Aorta (tissue), 5 donors: ENCODE results near the gene ELAC1. TPM values are rescaled to one million over a fixed set of nuclear protein-coding genes. Genes with fewer than 3 reads are reported as not detected.
"Not testable (repeated sequence)": the region's sequence is repeated elsewhere in the genome, so short reads cannot be mapped to it uniquely, and the experiment has no call there.

ENCODE experiments used
- ATAC-seq: fragments of 200-7000 bp; cut with Tn5 transposase; one replicate; pipeline ENCODE4 v1.9.1; 2022; ENCODE audit warnings: moderate library complexity; ENCODE audit not compliant: low FRiP score
- DNase-seq, 2 donors: peaks; one replicate each; pipeline ENCODE4 v3.0.0-alpha.2; 2020
- H3K27ac ChIP-seq, 2 donors: one replicate each; pipeline ENCODE4 v1.5.1; 2013; ENCODE audit warnings: low read length in 2 of 2, mild to moderate bottlenecking in 2 of 2, moderate library complexity in 2 of 2, control low read depth in 1 of 2, inconsistent platforms in 1 of 2, low read depth in 1 of 2
- H3K27me3 ChIP-seq, 2 donors: one replicate each; pipeline ENCODE4 v1.6.1; 2013; ENCODE audit warnings: control low read depth in 1 of 2, low read length in 1 of 2, mild to moderate bottlenecking in 1 of 2, moderate library complexity in 1 of 2; ENCODE audit not compliant: insufficient read depth in 2 of 2, control insufficient read depth in 1 of 2
- H3K36me3 ChIP-seq, 2 donors: one replicate each; pipeline ENCODE4 v1.6.1; 2013; ENCODE audit warnings: control low read depth in 1 of 2, low read length in 1 of 2, mild to moderate bottlenecking in 1 of 2; ENCODE audit not compliant: insufficient read depth in 2 of 2, control insufficient read depth in 1 of 2
- H3K4me1 ChIP-seq, 2 donors: one replicate each; pipeline ENCODE4 v1.6.1; 2013; ENCODE audit warnings: low read length in 2 of 2, control low read depth in 1 of 2, mild to moderate bottlenecking in 1 of 2, moderate library complexity in 1 of 2; ENCODE audit not compliant: insufficient read depth in 2 of 2, control insufficient read depth in 1 of 2
- H3K4me3 ChIP-seq, 2 donors: one replicate each; pipeline ENCODE4 v1.5.1; 2013; ENCODE audit warnings: low read length in 2 of 2, control low read depth in 1 of 2, mild to moderate bottlenecking in 1 of 2
- H3K9me3 ChIP-seq: one replicate; pipeline ENCODE4 v1.6.1; 2013; ENCODE audit warnings: mild to moderate bottlenecking, low read length; ENCODE audit not compliant: control insufficient read depth
- WGBS, 2 donors: extraction: QIAGEN DNeasy Blood & Tissue Kit; methylation state at CpG; one replicate each; pipeline ENCODE4 v1.1.7; 2013; 5-methylcytosine and 5-hydroxymethylcytosine counted together
- intact Hi-C, 2 donors: fragments of 100-400 bp; cut with DNase I; formaldehyde crosslinking; loops; one replicate each; pipeline versions ENCODE4 v1.14.2 to v1.15.0; 2022
- polyA plus RNA-seq, 2 donors: library from polyadenylated mRNA; stranded (reverse); fragments of 200-250 nt; gene quantifications; one replicate each; pipeline ENCODE4 v1.2.3, GENCODE V29; 2013
- total RNA-seq, 2 donors: library from RNA; stranded (reverse); fragmentation: NEBNext Ultra II Directional; extraction: Animal tissue kit (Norgen Biotek cat#: 25700); gene quantifications; one replicate each; pipeline ENCODE4 v1.2.1, GENCODE V29; 2021
- donor health status: healthy with polysubstance abuse.
- donor health status: Bipolar disorder and iron deficiency.
- donor health status: DM: no; HTN: no; CAD: no.
- donor health status: DM: no; HTN: no; CAD: no.
- donor health status: DM: yes; HTN: yes; CAD: no.

The ELAC1 gene
- total and polyA plus RNA-seq, 4 donors: 5.1 to 9.4 (median 8.1) TPM

DNA sequence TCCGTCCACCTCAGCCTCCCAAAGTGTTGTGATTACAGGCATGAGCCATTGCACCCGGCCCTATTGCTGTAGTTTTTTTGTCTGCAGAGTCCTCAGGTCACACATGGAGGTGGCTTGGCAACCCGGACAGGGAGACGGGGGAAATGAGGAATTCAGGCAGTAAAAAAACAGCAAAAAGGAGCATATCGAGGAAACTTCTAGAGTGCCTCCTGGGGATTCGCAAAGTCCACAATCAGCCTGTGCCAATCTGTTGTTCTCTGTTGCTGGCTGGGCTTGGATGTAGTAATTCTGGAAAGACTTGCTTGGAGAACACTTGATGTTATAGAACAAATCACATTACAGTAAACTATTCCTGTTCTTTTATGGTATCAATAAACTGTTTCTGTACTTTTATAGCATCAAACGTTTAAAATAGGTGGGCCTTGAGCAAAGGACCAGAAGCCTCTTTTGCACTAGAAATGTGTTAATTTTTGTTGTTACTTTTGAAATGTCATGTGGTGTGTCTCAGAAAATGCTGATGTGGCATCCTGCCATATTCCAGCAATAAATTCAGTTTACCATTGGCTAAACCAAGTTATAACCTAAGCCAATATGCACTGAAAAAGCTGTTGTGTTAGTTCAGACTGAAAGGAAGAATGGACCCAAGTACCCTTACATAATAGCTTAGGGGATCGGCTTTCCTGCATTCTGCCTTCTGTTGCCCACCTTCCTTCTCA lies 14.4 kb downstream of the ELAC1 start:
- WGBS, 2 donors: 46 to 60% methylated on average over 8 of the region's 8 CpGs
- DNase-seq: no peak
- ATAC-seq: no peak
- intact Hi-C loops: no loop called here
- Histone ChIP-seq H3K4me1 (no peaks in the 10 kb centered on the region), H3K36me3 (peaks cover 3% of the 10 kb centered on the region in 2 donors), H3K9me3 (no peaks in the 10 kb centered on the region), H3K4me3 (no peak overlapping the region), H3K27me3 (no peaks in the 10 kb centered on the region), H3K27ac (no peak overlapping the region)

GRCh38 chr18:50982802-50983179 lies 15.0 kb downstream of the ELAC1 start:
- intact Hi-C loops: no loop called here
- DNase-seq (no peak), ATAC-seq (no peak)
- H3K4me1 ChIP-seq: no peaks in the 10 kb centered on the region
- H3K36me3 ChIP-seq: peaks cover 3% of the 10 kb centered on the region in 2 donors
- H3K9me3 ChIP-seq: no peaks in the 10 kb centered on the region
- H3K27me3 ChIP-seq: no peaks in the 10 kb centered on the region
- no peak overlapping the region for H3K4me3 ChIP-seq
- no peak overlapping the region for H3K27ac ChIP-seq
- WGBS, 2 donors: 92 to 93% methylated on average over 3 of the region's 3 CpGs

- intact Hi-C loops: loop anchor here (5.0 kb wide), 1 partner anchor 41 kb away; no protein-coding TSS in a partner anchor
- no peaks in the 10 kb centered on the region for H3K9me3 ChIP-seq
- H3K27me3 ChIP-seq: no peaks in the 10 kb centered on the region
- 5 to 14% methylated on average over 2 of the region's 2 CpGs for WGBS, 2 donors
- no peak for DNase-seq
- H3K4me1 ChIP-seq: no peaks in the 10 kb centered on the region
- peaks cover 0 to 3% of the 10 kb centered on the region in 2 donors for H3K36me3 ChIP-seq
- H3K27ac ChIP-seq: peak overlapping the region in 1 of 2 donors; percentile 58
- H3K4me3 ChIP-seq: no peak overlapping the region
- no peak for ATAC-seq
Observed at GRCh38 chr18:50986360-50987087, 18.7 kb downstream of the ELAC1 start.

DNA sequence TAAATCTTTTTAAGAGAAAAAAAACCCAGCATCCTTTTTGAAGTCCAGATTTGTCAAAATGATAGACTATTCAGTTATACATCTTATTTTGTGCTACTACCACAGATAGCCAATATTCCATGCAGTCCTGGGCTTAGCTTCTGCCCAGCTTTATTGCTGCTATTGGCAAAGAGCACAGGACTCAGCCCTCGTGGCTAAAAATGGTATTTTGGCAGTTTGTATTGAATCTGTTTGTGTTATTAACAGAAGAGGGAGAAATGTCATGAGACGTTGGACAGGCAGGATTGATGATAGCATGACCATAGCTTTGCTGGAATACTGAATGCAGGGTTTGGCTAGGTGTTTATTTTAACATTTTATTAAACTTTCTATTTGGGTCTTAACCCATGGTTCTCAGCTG lies 19.4 kb downstream of the ELAC1 start:
- Histone ChIP-seq H3K4me1 (no peaks in the 10 kb centered on the region), H3K27ac (peak overlapping the region in 1 of 2 donors; percentile 28)
- 3 to 5% methylated on average over 2 of the region's 2 CpGs for WGBS, 2 donors

DNA sequence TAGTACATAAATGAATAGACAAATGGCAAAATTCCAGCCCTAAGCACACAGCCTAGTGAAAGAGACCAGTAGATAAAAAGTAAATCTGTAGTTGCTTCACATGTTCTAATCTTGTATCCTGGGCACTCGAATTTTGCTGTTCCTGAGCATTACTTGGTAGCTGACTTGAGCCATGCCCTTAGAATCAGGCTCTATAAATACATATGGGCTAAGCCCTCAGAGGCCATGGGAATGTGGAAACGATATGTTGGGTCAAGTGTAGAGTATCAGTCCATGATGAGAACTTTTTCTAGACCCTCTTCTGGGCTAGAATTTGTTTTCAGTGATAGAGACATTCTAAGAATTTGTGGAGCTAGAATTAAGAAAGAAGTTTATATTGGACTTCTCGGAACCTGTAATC lies 21.9 kb downstream of the ELAC1 start:
- 88 to 92% methylated on average over 3 of the region's 3 CpGs for WGBS, 2 donors
- no peak overlapping the region for H3K27ac ChIP-seq
- intact Hi-C loops: loop anchor here (5.0 kb wide), 1 partner anchor 38 kb away; no protein-coding TSS in a partner anchor

More for the DNA sequence above, 19.4 kb downstream of the ELAC1 start:
- Histone ChIP-seq H3K36me3 (peaks cover 0 to 3% of the 10 kb centered on the region in 2 donors), H3K9me3 (no peaks in the 10 kb centered on the region), H3K4me3 (no peak overlapping the region), H3K27me3 (no peaks in the 10 kb centered on the region)
- DNase-seq: no peak
- intact Hi-C loops: loop anchor here (5.0 kb wide), 1 partner anchor 40 kb away; no protein-coding TSS in a partner anchor
- ATAC-seq: peak; percentile 45

GRCh38 chr18:50992351-50992762 lies 24.5 kb downstream of the ELAC1 start:
- Histone ChIP-seq H3K9me3 (no peaks in the 10 kb centered on the region), H3K36me3 (peaks cover 0 to 2% of the 10 kb centered on the region in 2 donors), H3K4me1 (no peaks in the 10 kb centered on the region), H3K27me3 (no peaks in the 10 kb centered on the region), H3K27ac (no peak overlapping the region), H3K4me3 (no peak overlapping the region)
- DNase-seq: no peak
- no peak for ATAC-seq
- intact Hi-C loops: no loop called here
- WGBS, 2 donors: 72 to 81% methylated on average over 3 of the region's 3 CpGs

More for the DNA sequence above, 21.9 kb downstream of the ELAC1 start:
- Histone ChIP-seq H3K4me3 (no peak overlapping the region), H3K36me3 (peaks cover 0 to 2% of the 10 kb centered on the region in 2 donors), H3K9me3 (no peaks in the 10 kb centered on the region), H3K27me3 (no peaks in the 10 kb centered on the region), H3K4me1 (no peaks in the 10 kb centered on the region)
- DNase-seq (no peak), ATAC-seq (no peak)

GRCh38 chr18:50994031-50994430 lies 26.2 kb downstream of the ELAC1 start:
- 89 to 93% methylated on average over 2 of the region's 2 CpGs for WGBS, 2 donors
- ATAC-seq: no peak

GRCh38 chr18:51003174-51003573 lies 35.3 kb downstream of the ELAC1 start:
- intact Hi-C loops, H3K36me3 ChIP-seq, H3K27me3 ChIP-seq, H3K4me1 ChIP-seq, H3K9me3 ChIP-seq, H3K4me3 ChIP-seq, DNase-seq, ATAC-seq, H3K27ac ChIP-seq: not testable (repeated sequence)
- WGBS, 2 donors: 97% methylated on average over 2 of the region's 2 CpGs

More at GRCh38 chr18:50994031-50994430, 26.2 kb downstream of the ELAC1 start:
- H3K4me1 ChIP-seq: no peaks in the 10 kb centered on the region
- H3K27ac ChIP-seq: no peak overlapping the region
- DNase-seq: no peak
- intact Hi-C loops: no loop called here
- peaks cover 0 to 2% of the 10 kb centered on the region in 2 donors for H3K36me3 ChIP-seq
- no peak overlapping the region for H3K4me3 ChIP-seq
- H3K27me3 ChIP-seq: no peaks in the 10 kb centered on the region
- no peaks in the 10 kb centered on the region for H3K9me3 ChIP-seq
